Large intestine (tissue), 3 donors: ENCODE measurements around the gene EGFLAM. TPM values are rescaled to one million over a fixed set of nuclear protein-coding genes. Genes with fewer than 3 reads are reported as not detected.

Source experiments
- DNase-seq, 2 donors: peaks; one replicate each; pipeline versions ENCODE4 v3.0.0 to v3.0.0-alpha.2; 2013
- H3K27ac ChIP-seq: one replicate; pipeline ENCODE4 v1.5.1; 2013; ENCODE audit warnings: low read length
- H3K27me3 ChIP-seq: 2 replicates; pipeline ENCODE4 v1.6.1; 2013; ENCODE audit warnings: low read length; ENCODE audit not compliant: control insufficient read depth, insufficient read depth
- H3K36me3 ChIP-seq: 2 replicates; pipeline ENCODE4 v1.6.1; 2013; ENCODE audit warnings: low read length; ENCODE audit not compliant: control insufficient read depth, insufficient read depth
- H3K4me1 ChIP-seq: one replicate; pipeline ENCODE4 v1.6.1; 2013; ENCODE audit warnings: low read length; ENCODE audit not compliant: control insufficient read depth, insufficient read depth
- H3K4me3 ChIP-seq: one replicate; pipeline ENCODE4 v1.5.1; 2013; ENCODE audit warnings: low read length
- H3K9me3 ChIP-seq: one replicate; pipeline ENCODE4 v1.6.1; 2013; ENCODE audit warnings: mild to moderate bottlenecking, low read depth, low read length, moderate library complexity; ENCODE audit not compliant: control insufficient read depth
- WGBS: methylation state at CpG from one replicate; pipeline ENCODE4 v1.1.5; 2013; ENCODE audit warnings: low lambda C conversion rate; ENCODE audit not compliant: insufficient coverage; 5-methylcytosine and 5-hydroxymethylcytosine counted together
- polyA plus RNA-seq: library from polyadenylated mRNA; unstranded; fragments of 120-200 nt; gene quantifications from one replicate; pipeline ENCODE4 v1.2.1, GENCODE V29; 2013

Gene EGFLAM
- polyA plus RNA-seq, 1 donor, result 4.4 TPM

GRCh38 chr5:38241655-38242054 lies 16.7 kb upstream of the EGFLAM start:
- no peak overlapping the region for H3K27ac ChIP-seq

DNA sequence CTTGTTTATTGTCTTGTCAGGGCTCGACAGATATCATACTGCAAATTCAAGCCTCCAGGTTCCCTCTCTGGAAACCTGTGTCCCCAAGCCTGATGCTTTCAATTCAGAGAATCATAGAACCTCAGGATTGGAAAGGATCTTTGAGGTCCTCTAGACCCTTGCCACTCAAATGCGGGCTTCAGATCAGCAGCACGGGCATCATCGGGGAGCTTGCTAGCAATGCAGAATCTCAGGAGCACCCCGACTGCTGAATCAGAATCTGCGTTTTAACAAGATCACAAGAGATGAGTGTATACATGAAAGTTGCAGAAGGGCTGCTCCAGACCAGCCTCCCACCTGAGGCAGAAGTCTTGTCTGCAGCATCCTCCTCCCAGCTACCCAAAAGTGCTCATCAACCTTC lies 13.1 kb upstream of the EGFLAM start:
- no peak for DNase-seq
- WGBS, result no CpG with 5 or more reads among the region's 6 CpGs
- no peaks in the 10 kb centered on the region for H3K9me3 ChIP-seq
- no peak overlapping the region for H3K4me3 ChIP-seq
- H3K27me3 ChIP-seq, result peaks cover 7% of the 10 kb centered on the region
- H3K4me1 ChIP-seq, result no peaks in the 10 kb centered on the region
- no peak overlapping the region for H3K27ac ChIP-seq
- no peaks in the 10 kb centered on the region for H3K36me3 ChIP-seq

More at GRCh38 chr5:38241655-38242054, 16.7 kb upstream of the EGFLAM start:
- Histone ChIP-seq H3K4me3 (no peak overlapping the region), H3K4me1 (no peaks in the 10 kb centered on the region), H3K27me3 (peaks cover 5% of the 10 kb centered on the region), H3K9me3 (no peaks in the 10 kb centered on the region), H3K36me3 (no peaks in the 10 kb centered on the region)
- DNase-seq, result no peak
- WGBS, result no CpG with 5 or more reads among the region's 5 CpGs

DNA sequence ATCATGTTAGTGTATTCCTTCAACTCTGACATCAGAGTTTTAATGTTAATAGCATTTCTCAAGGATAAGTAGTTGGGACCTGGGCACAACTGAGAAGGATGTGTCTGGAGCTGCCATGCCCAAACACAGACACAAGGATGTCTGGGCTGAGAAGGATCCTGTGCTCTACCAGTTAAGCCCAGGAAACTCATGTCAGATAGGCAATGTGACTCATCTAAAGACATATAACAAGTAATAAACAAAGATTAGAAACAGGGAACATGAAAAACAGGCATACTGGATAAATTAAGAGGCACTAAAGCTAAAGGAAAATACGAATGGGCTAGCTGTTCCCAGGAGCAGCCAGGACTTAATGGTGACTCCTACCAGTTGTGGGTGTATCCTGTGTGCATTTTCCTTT lies 9.1 kb upstream of the EGFLAM start:
- no peaks in the 10 kb centered on the region for H3K4me1 ChIP-seq
- H3K27ac ChIP-seq, result no peak overlapping the region
- no CpG with 5 or more reads among the region's 1 CpG for WGBS
- no peak overlapping the region for H3K4me3 ChIP-seq
- no peak for DNase-seq
- H3K9me3 ChIP-seq, result no peaks in the 10 kb centered on the region
- H3K27me3 ChIP-seq, result peaks cover 3% of the 10 kb centered on the region
- no peaks in the 10 kb centered on the region for H3K36me3 ChIP-seq

- Histone ChIP-seq H3K36me3 (no peaks in the 10 kb centered on the region), H3K27me3 (peaks cover 4% of the 10 kb centered on the region), H3K4me1 (no peaks in the 10 kb centered on the region), H3K9me3 (no peaks in the 10 kb centered on the region), H3K4me3 (no peak overlapping the region), H3K27ac (no peak overlapping the region)
- no peak for DNase-seq
- 100% methylated on average over 1 of the region's 2 CpGs for whole genome bisulfite sequencing
Observed at GRCh38 chr5:38249812-38250211, 8.5 kb upstream of the EGFLAM start.

- DNase-seq, result no peak
- no peaks in the 10 kb centered on the region for H3K36me3 ChIP-seq
- 92% methylated on average over 2 of the region's 8 CpGs for WGBS
- H3K4me1 ChIP-seq, result no peaks in the 10 kb centered on the region
- H3K27me3 ChIP-seq, result peaks cover 11% of the 10 kb centered on the region
- no peak overlapping the region for H3K4me3 ChIP-seq
- H3K9me3 ChIP-seq, result no peaks in the 10 kb centered on the region
- no peak overlapping the region for H3K27ac ChIP-seq
Observed at GRCh38 chr5:38250763-38251448, 7.5 kb upstream of the EGFLAM start.

- no CpG with 5 or more reads among the region's 1 CpG for WGBS
- no peak overlapping the region for H3K4me3 ChIP-seq
- peaks cover 4% of the 10 kb centered on the region for H3K4me1 ChIP-seq
- no peak overlapping the region for H3K27ac ChIP-seq
- peaks cover 39% of the 10 kb centered on the region for H3K27me3 ChIP-seq
- peaks cover 9% of the 10 kb centered on the region for H3K9me3 ChIP-seq
- H3K36me3 ChIP-seq, result no peaks in the 10 kb centered on the region
- no peak for DNase-seq
Observed at GRCh38 chr5:38253759-38254158, 4.6 kb upstream of the EGFLAM start.

GRCh38 chr5:38257308-38258041 lies 884 bp upstream of the EGFLAM start:
- H3K9me3 ChIP-seq, result peaks cover 10% of the 10 kb centered on the region
- H3K4me3 ChIP-seq, result peak overlapping the region; percentile 43
- H3K36me3 ChIP-seq, result no peaks in the 10 kb centered on the region
- DNase-seq, result peak in 1 of 2 donors; percentile 6
- H3K27ac ChIP-seq, result no peak overlapping the region
- WGBS, result no CpG with 5 or more reads among the region's 42 CpGs
- H3K27me3 ChIP-seq, result peaks cover 62% of the 10 kb centered on the region
- peaks cover 4% of the 10 kb centered on the region for H3K4me1 ChIP-seq

DNA sequence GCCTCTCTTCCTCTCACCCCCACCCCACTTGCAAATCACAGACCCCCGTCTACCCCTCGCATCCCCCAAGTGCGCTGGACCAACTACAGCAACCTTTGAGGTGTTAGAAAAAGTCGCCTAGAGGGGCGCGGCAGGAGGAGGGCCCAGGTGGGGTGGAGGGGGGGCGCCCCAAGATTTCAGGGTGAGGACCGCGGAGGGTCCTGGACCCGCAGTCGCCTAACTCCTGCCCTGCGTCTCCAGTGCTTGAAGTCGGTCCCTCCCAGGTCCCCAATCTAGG lies 379 bp upstream of the EGFLAM start:
- Histone ChIP-seq H3K4me1 (peaks cover 4% of the 10 kb centered on the region), H3K9me3 (peaks cover 10% of the 10 kb centered on the region), H3K36me3 (no peaks in the 10 kb centered on the region), H3K4me3 (peak overlapping the region; percentile 43), H3K27ac (no peak overlapping the region), H3K27me3 (peaks cover 64% of the 10 kb centered on the region)
- no CpG with 5 or more reads among the region's 13 CpGs for WGBS
- no peak for DNase-seq

DNA sequence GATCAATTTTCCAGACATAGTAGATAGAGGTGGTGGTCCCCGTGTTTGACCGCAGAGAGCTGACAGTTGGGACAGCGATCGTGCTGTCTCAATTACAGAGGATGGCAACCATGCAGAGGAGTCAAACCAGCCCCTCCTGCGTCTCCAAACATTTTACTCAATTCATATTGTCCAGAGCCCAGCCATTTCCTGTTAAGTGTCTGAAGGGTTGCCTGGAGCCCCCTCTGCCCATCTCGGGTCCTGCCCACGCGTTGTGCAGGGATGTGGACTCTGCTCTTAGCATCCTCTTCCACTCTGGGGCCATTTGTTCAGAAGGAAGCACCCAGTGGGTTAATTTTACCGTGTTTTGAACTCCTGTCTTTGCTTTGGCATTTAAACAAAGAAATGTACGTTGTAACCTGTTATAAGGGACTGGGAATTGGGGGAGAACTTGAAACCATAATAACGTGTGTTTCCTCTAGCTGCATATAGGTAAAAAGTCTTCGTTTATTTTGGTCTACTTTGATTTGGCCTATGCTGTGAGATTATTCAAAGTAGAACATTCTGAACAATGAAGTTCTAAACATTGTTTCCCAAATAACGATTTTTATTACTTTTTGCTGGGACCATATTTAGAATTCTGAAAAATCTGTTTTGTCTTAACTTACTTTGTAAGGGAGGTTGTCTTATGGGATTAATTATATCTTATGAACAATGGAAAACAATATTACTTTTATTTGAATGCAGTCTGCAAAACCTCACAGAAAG lies 876 bp downstream of the EGFLAM start:
- WGBS, result 17% methylated on average over 5 of the region's 13 CpGs
- Histone ChIP-seq H3K27me3 (peaks cover 69% of the 10 kb centered on the region), H3K27ac (no peak overlapping the region), H3K4me1 (peaks cover 4% of the 10 kb centered on the region), H3K9me3 (peaks cover 10% of the 10 kb centered on the region), H3K36me3 (no peaks in the 10 kb centered on the region), H3K4me3 (no peak overlapping the region)
- DNase-seq, result no peak

GRCh38 chr5:38259809-38260160 lies 1.4 kb downstream of the EGFLAM start:
- H3K4me1 ChIP-seq, result peaks cover 4% of the 10 kb centered on the region
- H3K36me3 ChIP-seq, result no peaks in the 10 kb centered on the region
- H3K9me3 ChIP-seq, result peaks cover 10% of the 10 kb centered on the region
- H3K27me3 ChIP-seq, result peaks cover 74% of the 10 kb centered on the region
- no peak overlapping the region for H3K4me3 ChIP-seq
- no peak overlapping the region for H3K27ac ChIP-seq
- 75% methylated on average over 3 of the region's 6 CpGs for WGBS
- DNase-seq, result no peak
